ENCODE results near the gene RBPMS2. TPM values are rescaled to one million over a fixed set of nuclear protein-coding genes. Genes with fewer than 3 reads are reported as not detected.
A peak's percentile ranks its signal among the peaks of the same experiment; 100 is the strongest.
"Not testable (repeated sequence)": the region's sequence is repeated elsewhere in the genome, so short reads cannot be mapped to it uniquely, and the experiment has no call there.

The RBPMS2 gene
- total RNA-seq, 1 donor from 2014 or later = not detected

- DNase-seq = no peak
These were observed 21.8 kb downstream of the RBPMS2 start for GRCh38 chr15:64753480-64754185.

GRCh38 chr15:64751464-64751863, 23.9 kb downstream of the RBPMS2 start:
- DNase-seq = no peak

GRCh38 chr15:64749999-64750657, 25.3 kb downstream of the RBPMS2 start:
- peak; percentile 18 for DNase-seq

GRCh38 chr15:64749167-64749566, 26.2 kb downstream of the RBPMS2 start:
- DNase-seq = no peak

- DNase-seq = no peak
These were observed 27.1 kb downstream of the RBPMS2 start for GRCh38 chr15:64748251-64748650.

GRCh38 chr15:64747578-64747977, 27.8 kb downstream of the RBPMS2 start:
- no peak for DNase-seq

GRCh38 chr15:64746921-64747320, 28.5 kb downstream of the RBPMS2 start:
- no peak for DNase-seq

- no peak for DNase-seq
These were observed 29.0 kb downstream of the RBPMS2 start for GRCh38 chr15:64746356-64746755.

- DNase-seq = no peak
These were observed 31.7 kb downstream of the RBPMS2 start for GRCh38 chr15:64743691-64744090.

GRCh38 chr15:64742921-64743320, 32.5 kb downstream of the RBPMS2 start:
- DNase-seq = no peak

- no peak for DNase-seq
These were observed 33.0 kb downstream of the RBPMS2 start for GRCh38 chr15:64742385-64742784.

GRCh38 chr15:64741708-64742107, 33.7 kb downstream of the RBPMS2 start:
- not testable (repeated sequence) for DNase-seq

- DNase-seq = peak; percentile 46
These were observed 34.8 kb downstream of the RBPMS2 start for GRCh38 chr15:64740311-64741170.

GRCh38 chr15:64739577-64740143, 35.7 kb downstream of the RBPMS2 start:
- no peak for DNase-seq

- no peak for DNase-seq
These were observed 36.2 kb downstream of the RBPMS2 start for GRCh38 chr15:64739156-64739555.

GRCh38 chr15:64738226-64739095, 36.9 kb downstream of the RBPMS2 start:
- DNase-seq = no peak

- DNase-seq = no peak
These were observed 43.1 kb downstream of the RBPMS2 start for GRCh38 chr15:64732156-64732860.

GRCh38 chr15:64731805-64732151, 43.6 kb downstream of the RBPMS2 start:
- no peak for DNase-seq

GRCh38 chr15:64731012-64731804, 44.2 kb downstream of the RBPMS2 start:
- peak; percentile 88 for DNase-seq

- DNase-seq = no peak
These were observed 45.2 kb downstream of the RBPMS2 start for GRCh38 chr15:64730151-64730550.

GRCh38 chr15:64720188-64720587, 55.2 kb downstream of the RBPMS2 start:
- DNase-seq = no peak
